Stomach (tissue), 4 donors: ENCODE measurements around the gene CCDC91.

Experiments
- CTCF ChIP-seq, 7 experiments: fragments of 450-650 bp in 4 of 7; fragments of 200-600 bp in 3 of 7; sonication (generic) in 3 of 7; IDR thresholded peaks; one replicate each; pipeline ENCODE4 v1.5.1; 2016 to 2019; ENCODE audit warnings: antibody characterized with exemption in 7 of 7, control low read depth in 2 of 7, mild to moderate bottlenecking in 1 of 7
- POLR2A ChIP-seq, 4 donors: fragments of 450-650 bp; IDR thresholded peaks; one replicate each; pipeline ENCODE4 v1.6.1; 2016; ENCODE audit warnings: antibody characterized with exemption in 4 of 4, control low read depth in 2 of 4, mild to moderate bottlenecking in 1 of 4, moderate library complexity in 1 of 4
- POLR2AphosphoS5 ChIP-seq, 3 donors: sonication (generic); formaldehyde crosslinking; IDR thresholded peaks; one replicate each; pipeline ENCODE4 v1.6.1; 2016; ENCODE audit warnings: antibody characterized with exemption in 3 of 3

GRCh38 chr12:28569698-28570411 is 379.6 kb downstream of the CCDC91 start:
- no peak for TF ChIP-seq POLR2A (IDR thresholded peaks at IDR 0.05)
- peak in 2 of 3 donors; percentile 6 to 42 for TF ChIP-seq POLR2AphosphoS5 (IDR thresholded peaks at IDR 0.05)
- no peak for TF ChIP-seq CTCF (IDR thresholded peaks at IDR 0.05)
